Suppressor macrophage (primary cell): ENCODE measurements around the gene B4GALNT4.
"Not testable (repeated sequence)": the region's sequence is repeated elsewhere in the genome, so short reads cannot be mapped to it uniquely, and the experiment has no call there.

Experiments
- DNase-seq, 4 experiments: peaks; one replicate each; pipeline ENCODE4 v3.0.0-alpha.2; 2020 to 2022

Gene B4GALNT4

GRCh38 chr11:407651-408123, 38.4 kb downstream of the B4GALNT4 start:
- DNase-seq, result no peak

GRCh38 chr11:408154-409007, 39.1 kb downstream of the B4GALNT4 start:
- DNase-seq, result no peak

- DNase-seq, result no peak
Measured at GRCh38 chr11:409008-409599, 39.8 kb downstream of the B4GALNT4 start.

GRCh38 chr11:409600-410483, 40.5 kb downstream of the B4GALNT4 start:
- DNase-seq, result no peak

GRCh38 chr11:410711-411110, 41.4 kb downstream of the B4GALNT4 start:
- DNase-seq, result not testable (repeated sequence)

- DNase-seq, result not testable (repeated sequence)
Measured at GRCh38 chr11:411520-411919, 42.2 kb downstream of the B4GALNT4 start.

- no peak for DNase-seq
Measured at GRCh38 chr11:412641-413119, 43.4 kb downstream of the B4GALNT4 start.

GRCh38 chr11:413120-414081, 44.1 kb downstream of the B4GALNT4 start:
- DNase-seq, result no peak

GRCh38 chr11:414318-414857, 45.1 kb downstream of the B4GALNT4 start:
- DNase-seq, result no peak

- DNase-seq, result no peak
Measured at GRCh38 chr11:415640-416041, 46.3 kb downstream of the B4GALNT4 start.

- peak in 1 of 4 experiments; percentile 24 for DNase-seq
Measured at GRCh38 chr11:416051-416756, 46.9 kb downstream of the B4GALNT4 start.

GRCh38 chr11:416757-417621, 47.7 kb downstream of the B4GALNT4 start:
- DNase-seq, result peak; percentile 52 to 87 (median 66)

GRCh38 chr11:417652-418342, 48.5 kb downstream of the B4GALNT4 start:
- DNase-seq, result no peak

- DNase-seq, result no peak
Measured at GRCh38 chr11:418343-419247, 49.3 kb downstream of the B4GALNT4 start.

GRCh38 chr11:419248-420005, 50.1 kb downstream of the B4GALNT4 start:
- no peak for DNase-seq

GRCh38 chr11:420054-420910, 51.0 kb downstream of the B4GALNT4 start:
- DNase-seq, result no peak
